Activated T-helper 9 cell treated with anti-CD3 and anti-CD28 coated beads, Interleukin-2, amount 50 U/mL, for 16 hours (primary cell): ENCODE measurements around the gene SCN7A.

ENCODE experiments used
- DNase-seq: peaks from one replicate; pipeline ENCODE4 v3.0.0-alpha.2; 2020; ENCODE audit warnings: low read depth

The SCN7A gene

DNA sequence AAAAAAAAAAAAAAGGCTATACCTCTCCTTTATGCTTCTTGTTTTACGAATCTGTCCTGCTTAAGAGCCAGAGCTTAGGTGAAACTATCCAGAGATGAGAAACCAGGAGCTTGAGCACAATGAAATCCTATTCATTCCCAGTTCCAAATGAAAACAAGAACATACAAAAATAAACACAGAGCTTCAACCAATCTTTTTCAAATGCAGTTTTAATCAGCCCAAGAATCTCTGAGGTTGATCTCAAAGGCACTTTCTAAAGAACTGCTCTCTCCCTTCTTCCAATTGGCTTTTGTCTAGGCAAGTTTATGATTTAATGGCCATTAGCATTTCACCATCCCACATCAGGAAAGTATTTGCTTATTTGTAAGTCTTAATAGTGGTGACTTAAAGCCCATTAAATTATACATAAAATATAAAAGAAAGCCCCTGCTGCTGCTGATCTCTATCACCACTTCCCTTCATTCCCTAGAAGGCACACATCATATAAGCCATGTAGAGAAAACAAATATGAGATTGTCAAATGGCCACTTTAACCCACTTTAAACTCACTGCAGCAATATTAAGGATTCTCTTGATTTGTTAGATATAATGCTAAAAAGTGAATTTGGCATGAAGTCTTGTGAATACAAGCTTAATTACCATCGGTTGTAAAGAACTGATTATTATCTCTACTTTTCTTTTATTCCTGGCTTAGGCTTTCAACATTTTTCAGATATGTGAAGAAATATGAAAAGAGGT, 89.0 kb downstream of the SCN7A start:
- DNase-seq = no peak

DNA sequence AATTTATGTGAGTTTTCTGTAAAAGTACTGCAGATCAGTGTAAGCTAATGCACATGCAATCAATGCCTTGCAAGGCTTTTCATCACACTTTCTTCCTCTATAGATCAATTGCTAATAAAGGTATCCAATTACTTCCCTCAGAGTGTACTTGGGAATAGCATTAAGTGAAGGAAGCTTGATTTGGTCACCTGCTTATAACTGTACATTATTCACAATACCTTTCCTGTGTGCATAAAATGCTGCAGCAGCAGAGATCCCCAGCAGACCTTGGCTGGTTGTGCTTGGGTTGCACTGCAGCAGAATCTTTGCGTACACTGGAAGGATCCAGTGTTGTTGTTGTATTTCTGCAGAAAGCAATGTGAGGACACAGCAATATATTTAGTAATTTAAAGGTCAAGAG, 99.8 kb downstream of the SCN7A start:
- DNase-seq = no peak

DNA sequence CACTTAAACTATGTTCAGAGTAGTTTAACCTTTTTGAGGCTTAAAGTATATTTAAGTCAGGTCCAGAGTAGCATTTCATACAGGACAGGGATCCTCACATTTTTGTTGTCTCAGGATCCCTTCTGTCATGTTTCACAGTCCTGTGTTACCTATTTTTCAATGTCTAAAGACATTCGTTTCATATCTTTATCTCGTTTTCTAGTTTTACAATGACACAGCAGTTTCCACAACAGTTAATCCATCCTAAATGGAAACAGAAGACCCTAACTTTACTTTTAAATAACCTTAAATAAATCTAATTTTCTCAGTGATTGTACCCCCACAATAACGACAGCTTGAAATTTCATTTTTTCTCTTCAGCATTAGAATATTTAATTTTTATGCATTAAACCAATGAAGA, 101.0 kb downstream of the SCN7A start:
- DNase-seq = no peak

DNA sequence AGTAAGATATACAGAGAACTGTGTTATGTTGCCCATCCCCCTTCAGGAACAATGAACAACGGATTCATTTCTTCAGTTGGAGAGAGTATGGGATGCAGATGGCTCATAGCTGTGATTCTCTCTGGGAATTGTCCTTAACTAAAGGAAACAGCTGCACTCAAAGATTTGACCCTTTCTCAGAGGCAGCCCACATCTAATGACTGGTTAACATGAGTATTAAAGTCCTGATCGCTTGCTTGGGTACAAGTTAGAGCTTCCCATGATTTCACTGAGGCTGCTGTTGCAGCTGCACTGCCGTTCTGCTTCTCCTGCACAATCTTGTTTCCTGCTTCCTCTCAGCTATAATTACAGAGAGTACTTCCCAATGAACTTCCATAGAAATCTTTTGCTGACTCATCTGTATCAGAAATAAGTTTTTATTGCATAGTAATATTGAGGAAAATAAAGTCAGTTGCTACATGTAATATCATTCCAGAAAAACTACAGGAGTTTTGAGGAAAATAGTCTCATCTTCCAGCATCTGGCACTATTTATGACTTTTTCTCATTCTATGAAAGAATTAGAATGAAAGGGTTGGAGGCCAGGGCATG, 105.5 kb downstream of the SCN7A start:
- no peak for DNase-seq

DNA sequence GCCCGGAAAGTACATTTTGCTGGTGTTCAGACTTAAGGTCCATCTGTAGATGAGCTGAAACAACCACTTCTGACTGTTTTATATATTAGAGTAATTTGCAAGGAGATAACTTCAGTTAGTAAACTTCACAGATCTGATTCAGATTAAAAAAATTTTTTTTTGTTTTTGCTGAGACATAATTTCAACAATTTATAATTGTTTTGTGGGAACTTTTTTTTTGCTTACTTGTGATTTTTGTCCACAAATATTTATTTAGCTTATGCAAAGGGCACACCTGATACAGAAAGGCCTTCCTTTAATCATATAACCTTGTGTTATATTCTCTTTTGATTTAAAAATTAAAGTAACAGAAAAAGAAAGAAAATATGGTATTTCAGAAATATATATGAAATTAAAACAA, 108.7 kb downstream of the SCN7A start:
- no peak for DNase-seq

DNA sequence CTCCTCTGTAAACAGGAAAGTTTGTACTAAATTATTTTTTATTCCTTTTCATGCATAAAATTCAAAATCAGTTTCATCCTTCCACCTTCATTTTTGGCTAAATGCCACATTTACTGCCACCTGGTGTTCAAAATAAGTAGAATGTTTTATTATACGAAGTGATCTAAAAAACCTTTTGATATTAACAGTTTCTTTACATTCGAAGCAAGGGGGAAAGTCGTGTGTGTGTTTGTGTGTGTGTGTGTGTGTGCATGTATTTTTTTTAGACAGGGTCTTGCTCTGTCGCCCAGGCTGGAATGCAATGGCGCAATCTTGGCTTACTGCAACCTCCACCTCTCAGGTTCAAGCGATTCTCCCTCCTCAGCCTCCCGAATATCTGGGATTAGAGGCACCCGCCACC, 109.3 kb downstream of the SCN7A start:
- DNase-seq = no peak

DNA sequence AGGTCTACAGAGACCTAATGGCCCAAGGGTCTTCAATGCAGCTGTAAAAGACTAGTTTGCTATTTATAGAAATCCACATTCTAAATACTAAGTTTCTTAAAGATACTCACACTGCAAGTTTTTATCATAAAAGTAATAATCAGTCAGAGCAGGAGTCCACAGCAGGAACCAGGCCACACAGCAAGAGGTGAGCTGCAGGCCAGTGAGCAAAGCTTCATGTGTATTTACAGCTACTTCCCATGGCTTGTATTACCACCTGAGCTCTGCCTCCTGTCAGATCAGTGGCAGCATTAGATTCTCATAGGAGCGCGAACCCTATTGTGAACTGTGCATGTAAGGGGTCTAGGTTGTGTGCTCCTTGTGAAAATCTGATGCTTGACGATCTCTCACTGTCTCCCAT, 111.6 kb downstream of the SCN7A start:
- no peak for DNase-seq

DNA sequence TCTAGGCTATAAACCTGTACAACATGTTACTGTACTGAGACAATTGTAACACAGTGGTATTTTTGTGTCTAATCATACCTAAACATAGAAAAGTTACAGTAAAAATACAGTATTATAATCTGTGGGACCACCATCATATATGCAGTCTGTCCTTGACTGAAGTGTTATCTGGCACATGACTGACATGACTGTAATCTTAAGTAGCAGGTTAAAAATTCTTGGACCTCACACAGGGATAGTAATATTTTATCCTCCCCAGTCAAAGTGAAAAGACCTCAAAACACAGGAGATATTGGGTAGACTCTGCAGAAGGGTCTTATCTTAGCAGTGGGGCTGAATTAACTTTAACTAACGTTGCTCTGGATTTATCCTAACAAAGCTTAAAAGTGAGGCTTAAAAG, 113.4 kb downstream of the SCN7A start:
- no peak for DNase-seq

DNA sequence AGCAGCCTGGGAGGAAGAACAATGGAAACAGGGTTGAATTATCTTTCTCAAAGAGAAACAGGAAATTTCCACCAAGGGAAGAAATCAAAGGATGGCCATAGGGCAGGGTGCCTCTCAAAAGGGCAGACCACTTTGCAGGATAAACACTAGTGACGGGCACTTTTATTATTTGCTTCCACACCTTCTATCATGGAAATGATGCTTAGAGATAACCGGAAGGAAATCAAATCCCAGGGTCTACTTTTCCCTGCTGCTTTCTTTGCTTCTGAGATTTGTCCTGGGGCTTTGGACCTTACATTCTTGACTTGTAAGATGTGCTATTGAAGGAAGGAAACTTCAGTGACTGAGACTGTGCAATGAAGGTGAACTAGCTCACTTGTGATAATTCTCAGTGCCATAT, 117.2 kb downstream of the SCN7A start:
- no peak for DNase-seq

DNA sequence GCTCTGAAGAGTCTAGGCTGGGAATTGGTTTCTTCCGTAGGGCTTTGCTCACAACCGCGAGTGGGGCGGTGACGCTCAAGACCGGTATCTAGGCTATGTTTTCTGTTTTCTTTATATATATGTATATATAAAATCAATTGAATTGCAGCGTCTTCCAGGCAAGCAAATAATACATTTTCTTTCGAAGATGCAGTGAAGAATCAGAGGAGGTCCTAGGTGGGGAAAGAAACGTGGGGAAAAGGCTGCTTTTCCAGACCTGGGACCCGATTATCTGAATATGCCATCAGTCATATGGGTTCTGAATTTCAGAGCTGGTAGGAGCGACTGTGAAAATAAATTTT, 117.6 kb downstream of the SCN7A start:
- DNase-seq = no peak

DNA sequence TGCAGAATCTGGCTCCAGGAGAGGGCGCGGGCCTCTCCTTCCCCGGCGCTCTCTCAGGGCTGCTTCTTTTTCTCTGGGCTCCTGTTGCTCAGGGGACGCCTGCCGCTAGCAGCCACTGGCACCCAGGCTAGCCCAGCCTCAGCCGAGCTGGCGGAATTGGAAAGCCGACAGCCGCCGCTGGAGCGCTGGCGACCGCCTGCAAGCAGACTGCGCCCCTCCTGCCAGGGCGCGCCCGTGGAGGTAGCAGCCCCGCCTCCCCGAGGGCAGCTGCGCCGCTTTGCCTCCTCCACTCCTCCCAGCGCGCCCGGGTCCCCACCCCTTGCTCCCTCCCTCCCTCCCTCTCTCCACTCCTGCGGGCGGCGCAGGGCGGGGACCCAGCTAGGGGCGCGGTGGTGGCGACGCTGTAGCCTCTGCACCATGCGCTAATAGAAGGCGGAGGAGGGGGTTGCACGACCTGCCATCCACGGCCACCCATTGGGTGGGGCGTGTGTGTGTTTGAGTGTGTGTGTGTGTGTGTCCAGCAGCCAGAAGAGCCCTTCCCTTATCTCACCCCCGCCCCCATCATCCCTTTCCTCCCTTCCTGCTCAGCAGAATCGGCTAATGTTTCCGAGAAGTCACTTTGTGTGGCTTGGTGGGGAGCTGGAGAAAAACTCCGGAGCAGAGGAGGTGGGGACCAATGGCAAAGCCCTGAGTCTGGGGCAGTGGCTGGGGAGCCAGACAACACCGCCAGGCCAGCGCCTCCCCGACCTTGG, 118.1 kb downstream of the SCN7A start, which contains the start of gene SCN9A:
TSS of gene SCN9A (minus strand) at position 209 of the 752 bp plus-strand sequence. CDS start 64,188 bp downstream, outside the sequence.
- no peak for DNase-seq

DNA sequence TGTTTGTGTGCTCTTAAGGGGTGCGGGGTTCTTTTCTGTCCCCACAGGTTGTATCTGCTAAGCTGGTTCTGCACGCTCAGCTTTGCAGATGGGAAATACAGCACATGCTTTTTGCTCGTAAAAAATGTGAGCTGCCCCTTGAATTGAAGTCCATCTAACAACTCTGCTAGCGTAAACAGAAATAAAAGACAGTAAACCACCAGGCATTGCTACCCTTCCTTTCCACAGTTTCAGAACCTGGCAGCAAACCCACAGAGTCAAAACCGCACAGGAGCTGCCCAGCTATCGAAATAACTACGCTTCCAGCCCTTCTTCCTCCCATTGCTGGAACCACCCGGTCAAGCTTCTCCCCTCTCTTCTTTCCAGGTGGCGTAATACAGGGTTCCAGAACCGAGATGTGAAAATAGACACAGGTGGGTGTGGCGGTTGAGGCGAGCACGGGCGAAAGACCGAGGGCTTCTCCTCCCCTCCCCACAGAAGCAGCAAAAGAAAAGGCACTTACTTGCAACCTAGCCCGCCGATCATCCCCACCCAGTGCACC, 118.8 kb downstream of the SCN7A start:
- no peak for DNase-seq

DNA sequence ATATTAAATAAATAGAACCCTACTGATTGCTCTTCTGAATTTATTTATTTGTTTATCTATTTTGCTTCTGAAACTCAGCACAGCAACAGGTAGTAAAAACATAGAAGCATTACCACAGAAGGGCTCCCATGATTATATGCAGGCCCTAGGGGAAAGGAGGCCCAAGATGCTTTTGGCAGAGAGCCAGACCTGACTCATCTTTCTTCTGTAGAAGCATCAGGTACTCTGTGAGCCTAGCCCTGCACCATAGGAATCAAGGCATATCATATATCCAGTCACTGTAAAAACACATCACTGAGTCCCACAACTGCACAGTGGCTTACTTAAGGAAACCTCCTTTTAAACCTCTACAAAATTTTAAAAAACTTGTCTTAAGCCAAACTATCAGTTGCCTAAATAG, 120.1 kb downstream of the SCN7A start:
- DNase-seq = no peak

DNA sequence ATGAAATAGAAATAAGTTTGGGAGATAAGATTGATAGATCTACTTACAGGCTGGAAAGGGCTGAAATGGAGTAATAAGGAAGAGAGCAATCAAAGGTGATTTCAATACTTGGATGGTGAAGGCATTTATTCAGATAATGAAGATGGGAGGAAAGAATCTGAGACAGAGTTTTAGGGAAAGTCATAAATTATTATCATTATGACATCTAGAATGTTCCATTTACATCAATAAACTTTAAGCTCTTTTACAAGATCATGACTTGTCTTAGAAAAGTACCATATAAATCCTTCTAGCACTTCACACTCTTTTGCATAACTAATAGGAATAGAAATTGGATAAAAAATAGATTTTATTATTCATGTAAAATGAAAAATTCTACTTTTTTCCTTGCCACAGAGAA, 120.5 kb downstream of the SCN7A start:
- DNase-seq = no peak

DNA sequence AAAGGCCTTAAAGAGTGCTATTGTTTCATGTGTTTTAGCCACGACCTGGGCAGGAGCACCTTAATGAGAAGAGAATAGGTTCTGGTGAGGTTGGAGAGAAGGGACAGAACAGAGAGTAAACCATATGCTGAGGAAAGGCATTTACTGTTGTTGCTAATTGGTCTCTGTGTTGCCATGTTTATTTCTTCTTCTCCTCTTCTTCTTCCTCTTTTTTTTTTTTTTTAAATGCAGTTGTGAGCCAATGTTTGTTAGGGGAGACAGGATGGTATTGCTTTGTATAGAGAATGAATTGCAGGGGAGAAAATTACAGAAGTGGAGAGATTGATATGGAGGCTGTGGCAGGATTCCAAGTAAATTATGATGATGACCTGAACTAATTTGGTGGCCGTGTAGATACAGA, 120.9 kb downstream of the SCN7A start:
- DNase-seq = no peak

DNA sequence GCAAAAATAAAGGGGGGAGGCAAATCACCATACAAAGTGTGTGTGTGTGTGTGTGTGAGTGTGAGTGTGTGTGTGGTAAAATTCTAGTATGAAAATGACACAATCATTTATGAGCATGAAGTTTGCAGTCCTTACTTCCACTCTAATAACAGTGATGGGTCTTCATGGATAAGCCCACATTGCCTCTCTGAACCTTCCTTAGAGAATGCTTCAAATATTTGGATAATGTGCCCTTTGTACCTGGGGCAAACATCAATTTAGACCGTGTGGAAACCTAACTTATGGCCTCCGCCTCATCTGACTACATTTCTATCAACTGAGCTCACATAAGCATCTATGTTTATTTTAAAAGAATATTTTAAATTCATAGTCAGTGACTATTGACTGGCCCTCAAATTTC, 122.0 kb downstream of the SCN7A start:
- no peak for DNase-seq

DNA sequence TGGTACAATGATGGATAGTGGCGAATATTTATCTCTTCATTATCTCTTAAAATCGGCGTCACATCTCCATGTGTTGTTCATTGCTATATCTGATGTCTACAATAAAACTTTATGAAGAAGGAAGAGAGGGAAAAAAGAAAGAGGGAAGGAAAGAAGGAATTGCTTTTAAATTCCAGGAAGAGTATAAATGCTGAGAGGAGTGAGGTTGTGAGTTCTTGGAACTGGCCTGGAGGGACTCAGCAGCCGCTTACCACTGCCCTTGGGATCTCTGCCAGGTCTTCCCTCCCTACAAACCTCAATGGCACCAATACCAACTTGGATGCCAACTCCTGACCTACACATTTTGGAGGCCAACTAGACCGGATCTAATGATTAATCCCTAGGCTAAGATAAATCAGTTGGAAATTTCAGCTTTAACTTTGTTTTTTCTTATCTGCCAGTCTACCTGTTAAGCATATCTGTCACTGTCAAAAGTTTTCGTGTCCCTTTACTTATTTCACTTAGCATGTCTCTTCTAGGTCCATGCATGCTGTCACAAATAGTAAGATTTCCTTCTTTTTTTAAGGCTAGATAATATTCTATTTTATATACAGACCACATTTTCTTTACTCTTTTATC, 128.1 kb downstream of the SCN7A start:
- no peak for DNase-seq

DNA sequence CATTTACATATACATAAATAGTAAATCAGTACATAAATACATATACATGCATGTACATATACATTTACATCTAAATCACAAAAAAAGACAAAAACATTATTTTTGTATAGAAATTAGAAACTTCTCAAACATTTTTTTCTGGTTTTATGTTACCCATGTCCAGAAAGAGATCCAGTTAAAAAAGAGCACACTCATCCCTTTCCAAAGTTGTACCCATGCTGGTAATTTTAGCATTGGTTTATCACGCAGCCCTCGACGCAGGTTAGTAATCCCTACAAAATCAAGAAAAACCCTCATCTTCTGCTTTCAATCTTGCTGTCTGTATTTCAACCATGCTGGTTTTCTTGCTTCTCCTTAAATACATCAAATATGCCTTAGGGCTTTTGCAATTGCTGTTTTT, 128.8 kb downstream of the SCN7A start:
- no peak for DNase-seq

DNA sequence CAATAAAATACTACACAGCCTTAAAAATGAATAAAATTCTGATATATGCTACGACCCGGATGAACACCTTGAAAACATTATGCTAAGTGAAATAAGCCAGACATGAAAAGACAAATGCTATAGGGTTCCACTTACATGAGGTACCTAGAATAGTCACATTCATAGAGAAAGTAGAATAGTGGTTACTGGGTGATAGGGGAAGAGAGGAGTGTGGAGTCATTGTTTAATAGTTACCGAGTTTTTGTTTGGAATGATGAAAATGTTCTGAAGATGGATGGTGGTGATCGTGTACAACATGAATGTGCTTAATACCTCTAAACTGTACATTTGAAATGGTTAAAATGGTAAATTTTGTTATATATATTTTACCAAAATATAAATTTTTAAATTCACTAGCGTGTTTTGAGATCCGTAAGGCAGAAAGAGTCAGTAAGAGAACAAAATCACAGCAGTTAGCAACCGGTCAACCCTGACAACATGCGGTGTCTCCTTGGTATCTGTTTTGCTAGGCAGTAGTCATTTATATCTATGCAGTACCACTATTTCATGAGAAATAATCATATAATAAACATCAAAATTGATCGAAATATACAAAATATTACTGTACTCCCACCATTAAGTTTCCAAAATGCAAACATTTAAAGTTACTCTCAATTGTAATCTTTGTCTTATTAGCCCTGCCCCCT, 129.4 kb downstream of the SCN7A start:
- DNase-seq = no peak

DNA sequence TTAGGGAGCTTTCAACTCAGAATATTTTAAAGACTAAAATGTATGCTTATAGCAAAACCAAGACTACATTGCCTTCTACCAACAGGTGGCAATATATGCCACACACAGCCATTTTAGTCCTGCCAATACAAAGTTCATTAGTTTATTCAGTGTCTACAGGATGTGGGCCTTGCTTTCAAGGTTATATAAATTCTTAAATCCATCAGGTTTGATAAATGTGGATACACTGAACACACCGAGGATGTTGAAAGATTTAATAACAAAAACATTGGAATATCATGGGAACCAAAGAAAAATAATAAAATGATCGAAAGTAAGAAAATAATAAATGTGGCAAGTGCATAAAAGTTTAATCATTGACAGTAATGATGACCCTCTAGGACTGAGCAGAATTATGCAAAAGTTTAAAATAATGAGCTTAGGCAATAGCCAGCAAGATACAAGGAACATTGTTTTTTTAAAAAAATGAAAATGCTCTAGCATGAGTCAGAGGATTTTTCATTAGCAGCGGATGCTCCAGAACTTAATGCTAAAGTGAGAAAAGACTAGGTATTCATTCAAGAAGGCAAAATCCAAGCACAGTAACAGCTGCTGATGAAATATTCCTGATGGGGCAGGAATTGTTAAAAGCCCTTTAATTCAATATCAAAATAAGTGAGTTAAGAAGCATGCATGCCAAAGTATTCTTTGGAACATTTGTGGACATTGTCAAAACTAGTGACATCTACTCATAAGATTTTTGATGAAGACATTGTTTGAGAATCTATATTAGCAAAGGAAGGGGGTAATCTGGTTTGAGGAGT, 132.5 kb downstream of the SCN7A start:
- no peak for DNase-seq

DNA sequence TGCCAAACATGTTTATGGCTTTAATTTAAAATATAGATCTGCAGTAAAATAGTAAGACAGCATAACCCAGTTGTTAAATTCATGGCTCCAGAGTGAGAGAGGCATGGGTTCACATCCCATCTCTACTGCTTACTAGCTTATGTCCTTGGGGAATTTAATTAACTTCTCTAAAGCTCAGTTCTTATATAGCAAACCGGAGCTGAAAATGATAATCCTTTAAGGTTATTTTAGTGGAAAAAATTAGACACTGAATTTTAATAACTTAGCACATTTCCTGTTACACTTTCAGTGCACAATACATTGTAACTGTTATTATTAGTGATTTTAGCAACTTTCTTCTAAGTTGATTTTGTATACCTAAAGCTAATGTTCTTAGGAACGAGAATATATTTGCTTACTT, 133.1 kb downstream of the SCN7A start:
- DNase-seq = no peak
